GM23338 (cell line): ENCODE measurements around the gene UBE2A. TPM values are rescaled to one million over a fixed set of nuclear protein-coding genes. Genes with fewer than 3 reads are reported as not detected.

Experiments used
- ATAC-seq: fragments of 200-7000 bp; cut with Tn5 transposase; 3 replicates; pipeline ENCODE4 v1.9.1; 2020
- DNase-seq: peaks from one replicate; pipeline ENCODE4 v3.0.0-alpha.2; 2015; ENCODE audit warnings: low spot score
- H2AFZ ChIP-seq: fragments of 200-600 bp; sonication (generic); 2 replicates; pipeline ENCODE4 v1.8.0; 2016; ENCODE audit warnings: antibody characterized with exemption, mild to moderate bottlenecking, moderate library complexity
- H3F3A ChIP-seq: fragments of 200-600 bp; sonication (generic); replicated peaks from 2 replicates; pipeline ENCODE4 v1.8.0; 2017; ENCODE audit warnings: antibody characterized with exemption, mixed run types, low read depth
- H3K27ac ChIP-seq: fragments of 200-600 bp; sonication (generic); 2 replicates; pipeline ENCODE4 v1.6.1; 2016; ENCODE audit warnings: low read depth
- H3K27me3 ChIP-seq: fragments of 200-600 bp; sonication (generic); 2 replicates; pipeline ENCODE4 v1.8.0; 2016; ENCODE audit warnings: mild to moderate bottlenecking, mixed run types, moderate library complexity; ENCODE audit not compliant: insufficient read depth
- H3K36me3 ChIP-seq: fragments of 200-600 bp; sonication (generic); 2 replicates; pipeline ENCODE4 v1.8.0; 2016; ENCODE audit warnings: mild to moderate bottlenecking; ENCODE audit not compliant: insufficient read depth
- H3K4me1 ChIP-seq: fragments of 200-600 bp; sonication (generic); 2 replicates; pipeline ENCODE4 v1.8.0; 2016; ENCODE audit warnings: mild to moderate bottlenecking, moderate library complexity; ENCODE audit not compliant: insufficient read depth
- H3K4me2 ChIP-seq: fragments of 200-600 bp; sonication (generic); 2 replicates; pipeline ENCODE4 v1.7.1; 2017; ENCODE audit warnings: mixed run types
- H3K4me3 ChIP-seq: fragments of 200-600 bp; sonication (generic); 2 replicates; pipeline ENCODE4 v1.6.1; 2016; ENCODE audit warnings: mixed run types
- H3K79me2 ChIP-seq: fragments of 200-600 bp; sonication (generic); replicated peaks from 2 replicates; pipeline ENCODE4 v1.8.0; 2017; ENCODE audit warnings: mild to moderate bottlenecking; ENCODE audit not compliant: insufficient read depth
- H3K9me2 ChIP-seq: fragments of 200-600 bp; sonication (generic); 2 replicates; pipeline ENCODE4 v1.8.0; 2017; ENCODE audit not compliant: insufficient read depth
- H4K20me1 ChIP-seq: fragments of 200-600 bp; sonication (generic); replicated peaks from 2 replicates; pipeline ENCODE4 v1.8.0; 2017; ENCODE audit warnings: mild to moderate bottlenecking; ENCODE audit not compliant: insufficient read depth
- H3K27ac Mint-ChIP-seq: 2 replicates; pipeline ENCODE4 v1.8.0; 2020; ENCODE audit warnings: inconsistent platforms, mild to moderate bottlenecking, moderate library complexity, mixed read lengths
- H3K27me3 Mint-ChIP-seq: 3 replicates; pipeline ENCODE4 v1.8.0; 2022; ENCODE audit warnings: low read depth, mild to moderate bottlenecking, moderate library complexity, mixed read lengths, inconsistent platforms; ENCODE audit not compliant: insufficient read depth, poor library complexity
- H3K36me3 Mint-ChIP-seq: 3 replicates; pipeline ENCODE4 v1.8.0; 2021; ENCODE audit warnings: low read depth, mild to moderate bottlenecking, inconsistent platforms, moderate library complexity, mixed read lengths
- H3K4me1 Mint-ChIP-seq: 3 replicates; pipeline ENCODE4 v1.8.0; 2020; ENCODE audit warnings: mild to moderate bottlenecking, inconsistent platforms, mixed read lengths
- H3K4me3 Mint-ChIP-seq: 3 replicates; pipeline ENCODE4 v1.8.0; 2021; ENCODE audit warnings: moderate library complexity, mild to moderate bottlenecking, inconsistent platforms, mixed read lengths
- H3K9me3 Mint-ChIP-seq: 3 replicates; pipeline ENCODE4 v1.8.0; 2020; ENCODE audit warnings: moderate library complexity, mild to moderate bottlenecking, inconsistent platforms, mixed read lengths
- JUNB ChIP-seq: IDR thresholded peaks from one replicate; pipeline ENCODE4 v1.6.1; 2016; ENCODE audit warnings: antibody characterized with exemption; ENCODE audit not compliant: unreplicated experiment
- ZNF114 ChIP-seq: fragments of 250-450 bp; sonication (Bioruptor Pico); IDR thresholded peaks from 2 replicates; pipeline ENCODE4 v1.5.0; 2020; ENCODE audit warnings: mild to moderate bottlenecking, moderate library complexity
- ZNF462 ChIP-seq: fragments of 250-450 bp; sonication (Bioruptor Pico); IDR thresholded peaks from 2 replicates; pipeline ENCODE4 v1.5.0; 2020; ENCODE audit warnings: mild to moderate bottlenecking, moderate library complexity
- polyA plus RNA-seq: library from polyadenylated mRNA; unstranded; fragments of >200 nt; fragmentation: Nextera tagmentation; extraction: Ambion mirVana; gene quantifications from 2 replicates; pipeline ENCODE4 v1.2.1, GENCODE V29; 2016
- total RNA-seq: library from RNA; depleted of rRNA; stranded (reverse); fragments of >200 nt; shearing (Covaris generic); gene quantifications from 2 replicates; pipeline ENCODE4 v1.2.3, GENCODE V29; 2014
- TF ChIP-seq, protein P1 (sequence below), 2 experiments: fragments of 200-600 bp in 1 of 2; sonication (generic) in 1 of 2; conservative IDR thresholded peaks; 2 replicates each; pipeline versions ENCODE4 v1.5.1 to v1.6.1; 2016 to 2017; ENCODE audit warnings: antibody characterized with exemption in 2 of 2, low read depth in 2 of 2, mild to moderate bottlenecking in 2 of 2, moderate library complexity in 1 of 2

UBE2A gene
- total and polyA plus RNA-seq, 2 experiments from 2014 or later, result 38.6 to 75.9 TPM

GRCh38 chrX:119537487-119537886 lies 36.9 kb upstream of the UBE2A start (continued):
- TF ChIP-seq ZNF462 (CRISPR knock-in tag), result no peak
- no peak for TF ChIP-seq ZNF114 (CRISPR knock-in tag)
- TF ChIP-seq JUNB, result no peak

DNA sequence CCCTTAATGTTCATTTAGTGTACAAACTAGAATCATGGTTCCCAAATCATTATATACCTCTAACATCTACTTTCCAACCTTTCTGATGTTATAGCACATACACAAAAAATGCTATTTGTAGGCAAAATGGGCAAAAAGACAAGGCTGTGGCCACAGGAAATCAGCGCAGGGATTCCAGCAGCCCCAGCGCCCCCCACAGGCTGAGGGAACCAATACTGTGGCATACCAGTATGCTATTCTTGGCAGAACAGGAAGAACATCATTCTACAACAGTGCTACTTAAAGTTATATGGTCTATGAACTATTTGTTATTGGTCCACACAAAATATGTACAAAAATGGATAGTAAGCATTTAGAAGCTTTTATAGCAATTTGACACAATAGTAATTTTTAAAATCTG lies 34.5 kb upstream of the UBE2A start:
- ATAC-seq (no peak; the same call in 2 of the 3 replicates), DNase-seq (peak; percentile 40)
- no peak overlapping the region for H3K27ac ChIP-seq
- no peaks in the 10 kb centered on the region for H3K79me2 ChIP-seq
- H3K36me3 Mint-ChIP-seq, result peaks cover 17% of the 10 kb centered on the region; the same call in 2 of the 3 replicates
- H3K27me3 ChIP-seq, result no peaks in the 10 kb centered on the region
- no peak overlapping the region for H3K4me2 ChIP-seq
- H3K4me1 ChIP-seq, result no peaks in the 10 kb centered on the region
- no peak overlapping the region for H3K4me3 ChIP-seq
- no peak for TF ChIP-seq ZNF114 (CRISPR knock-in tag)
- TF ChIP-seq, protein P1, sequence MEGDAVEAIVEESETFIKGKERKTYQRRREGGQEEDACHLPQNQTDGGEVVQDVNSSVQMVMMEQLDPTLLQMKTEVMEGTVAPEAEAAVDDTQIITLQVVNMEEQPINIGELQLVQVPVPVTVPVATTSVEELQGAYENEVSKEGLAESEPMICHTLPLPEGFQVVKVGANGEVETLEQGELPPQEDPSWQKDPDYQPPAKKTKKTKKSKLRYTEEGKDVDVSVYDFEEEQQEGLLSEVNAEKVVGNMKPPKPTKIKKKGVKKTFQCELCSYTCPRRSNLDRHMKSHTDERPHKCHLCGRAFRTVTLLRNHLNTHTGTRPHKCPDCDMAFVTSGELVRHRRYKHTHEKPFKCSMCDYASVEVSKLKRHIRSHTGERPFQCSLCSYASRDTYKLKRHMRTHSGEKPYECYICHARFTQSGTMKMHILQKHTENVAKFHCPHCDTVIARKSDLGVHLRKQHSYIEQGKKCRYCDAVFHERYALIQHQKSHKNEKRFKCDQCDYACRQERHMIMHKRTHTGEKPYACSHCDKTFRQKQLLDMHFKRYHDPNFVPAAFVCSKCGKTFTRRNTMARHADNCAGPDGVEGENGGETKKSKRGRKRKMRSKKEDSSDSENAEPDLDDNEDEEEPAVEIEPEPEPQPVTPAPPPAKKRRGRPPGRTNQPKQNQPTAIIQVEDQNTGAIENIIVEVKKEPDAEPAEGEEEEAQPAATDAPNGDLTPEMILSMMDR (conservative IDR thresholded peaks at IDR 0.05; ENCODE audit: low read depth in 2 of 2), result peak; percentile 48 to 58
- H4K20me1 ChIP-seq, result no peaks in the 10 kb centered on the region
- H3F3A ChIP-seq, result no peaks in the 10 kb centered on the region
- H3K4me3 Mint-ChIP-seq, result no peak overlapping the region
- H3K27ac Mint-ChIP-seq, result no peak overlapping the region
- H3K4me1 Mint-ChIP-seq, result no peaks in the 10 kb centered on the region
- no peaks in the 10 kb centered on the region for H3K9me2 ChIP-seq
- no peaks in the 10 kb centered on the region for H3K36me3 ChIP-seq
- no peaks in the 10 kb centered on the region for H3K27me3 Mint-ChIP-seq
- H2AFZ ChIP-seq, result no peak overlapping the region
- no peaks in the 10 kb centered on the region for H3K9me3 Mint-ChIP-seq
